ENCODE results near the gene VAV2.

Gene VAV2

DNA sequence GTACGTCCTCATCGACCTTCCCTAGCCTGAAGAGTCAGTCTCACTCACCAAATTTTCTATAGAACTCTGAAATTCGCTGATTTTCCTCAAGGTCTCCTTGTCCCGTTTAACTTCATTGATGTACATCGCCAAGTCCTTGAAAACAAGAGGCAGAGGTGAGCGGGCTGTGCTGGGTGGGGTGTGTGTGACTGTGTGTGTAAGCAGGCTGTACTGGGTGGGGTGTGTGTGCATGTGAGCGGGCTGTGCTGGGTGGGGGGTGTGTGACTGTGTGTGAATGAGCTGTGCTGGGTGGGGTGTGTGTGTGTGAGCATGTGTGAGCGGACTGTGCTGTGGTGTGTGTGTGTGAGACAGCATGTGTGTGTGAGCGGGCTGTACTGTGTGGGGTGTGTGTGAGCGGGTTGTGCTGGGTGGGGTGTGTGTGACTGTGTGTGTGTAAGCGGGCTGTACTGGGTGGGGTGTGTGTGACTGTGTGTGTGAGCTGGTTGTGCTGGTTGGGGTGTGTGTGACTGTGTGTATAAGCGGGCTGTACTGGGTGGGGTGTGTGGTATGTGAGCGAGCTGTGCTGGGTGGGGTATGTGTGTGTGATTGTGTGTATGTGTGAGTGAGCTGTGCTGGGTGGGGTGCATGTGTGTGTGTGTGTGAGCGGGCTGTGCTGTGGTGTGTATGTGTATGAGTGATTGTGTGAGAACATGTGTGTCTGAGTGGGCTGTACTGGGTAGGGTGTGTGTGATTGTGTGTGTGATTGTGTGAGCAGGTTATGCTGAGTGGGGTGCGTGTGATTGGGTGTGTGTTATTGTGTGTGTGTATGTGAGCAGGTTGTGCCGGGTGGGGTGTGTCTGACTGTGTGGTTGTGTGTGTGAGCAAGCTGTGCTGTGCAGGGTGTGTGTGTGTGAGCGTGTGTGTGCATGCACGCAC, 200.1 kb downstream of the VAV2 start:
- no peak for DNase-seq

DNA sequence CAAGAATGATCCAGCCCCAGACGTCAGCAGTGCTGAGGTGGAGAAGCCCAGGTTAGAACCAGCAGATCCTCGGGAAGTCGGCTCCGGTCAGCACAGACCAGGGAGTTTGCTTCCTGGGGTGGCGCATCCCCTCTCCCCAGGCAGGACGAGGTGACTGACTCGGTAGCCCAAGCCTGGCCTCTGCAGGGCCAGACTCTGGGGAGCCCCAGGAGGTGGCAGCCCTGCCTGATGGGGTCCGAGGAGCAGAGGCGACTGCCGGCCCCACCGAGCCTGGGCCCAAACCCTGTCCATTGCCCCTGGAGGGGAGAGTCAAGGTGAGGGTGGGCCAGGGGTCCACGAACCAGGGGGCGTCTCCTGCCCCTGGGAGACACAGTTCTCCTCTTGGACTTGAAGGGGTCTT, 201.1 kb downstream of the VAV2 start:
- DNase-seq, result no peak

- DNase-seq, result no peak
Measured at GRCh38 chr9:133789778-133790177, 202.3 kb downstream of the VAV2 start.

GRCh38 chr9:133788819-133789717, 203.1 kb downstream of the VAV2 start:
- DNase-seq, result no peak

- no peak for DNase-seq
Measured at GRCh38 chr9:133788045-133788818, 203.9 kb downstream of the VAV2 start.

DNA sequence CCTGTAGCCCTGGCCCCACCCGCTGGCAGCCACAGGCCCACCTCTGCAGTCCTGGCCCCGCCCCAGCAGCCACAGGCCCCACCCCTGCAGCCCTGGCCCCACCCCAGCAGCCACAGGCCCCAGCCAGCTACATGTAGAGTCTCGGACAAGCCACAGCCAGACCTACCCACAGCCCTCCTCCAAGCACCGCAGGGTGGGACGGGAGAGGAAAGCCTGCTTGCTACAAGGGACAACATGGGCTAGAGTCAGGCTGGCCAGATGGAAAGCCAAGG, 204.4 kb downstream of the VAV2 start:
- no peak for DNase-seq

GRCh38 chr9:133786907-133787753, 205.0 kb downstream of the VAV2 start:
- DNase-seq, result no peak

GRCh38 chr9:133786371-133786753, 205.8 kb downstream of the VAV2 start:
- no peak for DNase-seq

- no peak for DNase-seq
Measured at GRCh38 chr9:133785753-133786370, 206.3 kb downstream of the VAV2 start.

- no peak for DNase-seq
Measured at GRCh38 chr9:133784731-133785561, 207.2 kb downstream of the VAV2 start.

DNA sequence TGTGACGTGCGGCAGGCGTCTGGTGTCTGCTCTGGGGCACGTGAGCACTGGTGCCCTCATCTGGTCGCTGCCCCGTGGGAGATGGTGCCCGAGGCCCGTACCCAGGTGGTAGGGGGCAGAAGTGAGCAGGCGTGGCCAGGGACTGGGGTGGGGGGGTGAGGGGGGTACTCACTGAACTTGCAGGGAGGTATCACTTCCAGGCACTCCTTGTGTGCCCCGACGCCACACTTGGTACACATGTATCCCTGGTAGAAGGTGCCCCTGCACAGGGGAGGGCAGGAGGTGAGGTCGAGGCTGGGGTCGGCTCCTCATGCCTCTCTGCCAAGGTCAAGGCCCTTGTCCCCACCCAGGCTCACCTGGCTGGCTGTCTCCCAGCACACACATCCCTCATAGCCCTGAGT, 208.8 kb downstream of the VAV2 start:
- no peak for DNase-seq

- DNase-seq, result peak; percentile 30
Measured at GRCh38 chr9:133782157-133783130, 209.7 kb downstream of the VAV2 start.

- DNase-seq, result no peak
Measured at GRCh38 chr9:133781828-133782135, 210.3 kb downstream of the VAV2 start.

DNA sequence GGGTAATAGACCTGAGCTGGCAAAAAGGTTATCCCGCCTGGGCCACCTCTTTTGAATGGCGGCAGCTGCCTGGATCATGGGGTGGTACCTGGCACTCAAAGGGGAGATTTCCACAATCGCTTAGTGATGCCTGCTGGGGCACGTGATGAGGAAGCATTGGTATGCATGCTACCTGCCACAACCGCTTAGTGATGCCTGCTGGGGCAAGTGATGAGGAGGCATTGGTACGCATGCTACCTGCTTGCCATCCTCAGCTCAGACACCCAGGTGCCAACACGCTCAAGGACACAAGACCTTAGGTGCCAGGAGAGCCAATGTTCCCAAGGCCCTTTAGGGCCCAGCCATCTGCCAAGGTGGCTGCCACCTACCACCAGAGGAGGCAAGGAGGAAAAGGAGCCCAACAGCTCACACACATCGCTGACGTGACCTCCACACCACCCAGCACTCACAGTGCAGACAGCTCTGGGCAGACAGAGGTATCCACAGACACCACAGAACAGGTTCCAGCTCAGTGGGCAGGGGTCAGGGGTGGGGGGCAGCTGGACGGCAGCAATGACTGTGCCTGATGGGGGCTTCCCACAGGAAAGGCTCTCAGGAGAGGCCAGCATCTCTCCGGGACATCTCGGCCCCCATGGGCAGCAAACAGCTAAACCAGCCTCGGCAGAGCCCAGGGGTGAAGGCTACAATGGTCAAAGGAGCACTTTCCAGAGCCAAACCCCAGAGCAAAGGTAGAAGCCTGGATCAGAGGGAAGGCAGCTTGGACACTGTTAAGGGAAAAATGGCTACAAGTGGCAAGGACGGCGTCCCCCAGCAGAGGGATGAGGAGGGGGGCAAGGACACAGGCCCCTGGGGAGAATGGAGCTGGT, 210.9 kb downstream of the VAV2 start:
- DNase-seq, result no peak

GRCh38 chr9:133780404-133780945, 211.6 kb downstream of the VAV2 start:
- DNase-seq, result no peak

- no peak for DNase-seq
Measured at GRCh38 chr9:133779516-133780403, 212.4 kb downstream of the VAV2 start.

- DNase-seq, result no peak
Measured at GRCh38 chr9:133779081-133779480, 213.0 kb downstream of the VAV2 start.
